Immature natural killer cell (primary cell): ENCODE measurements around the gene CHRNA3. TPM values are rescaled to one million over a fixed set of nuclear protein-coding genes. Genes with fewer than 3 reads are reported as not detected.
A peak's percentile ranks its signal among the peaks of the same experiment; 100 is the strongest.

Source experiments
- DNase-seq, 3 donors: peaks; one replicate each; pipeline ENCODE4 v3.0.0; 2022; ENCODE audit warnings: mixed read lengths in 1 of 3
- H3K27ac Mint-ChIP-seq, 6 donors: one replicate each; pipeline ENCODE4 v1.8.0; 2020; ENCODE audit warnings: mixed read lengths in 6 of 6, mild to moderate bottlenecking in 5 of 6, inconsistent platforms in 4 of 6, moderate library complexity in 3 of 6
- H3K27me3 Mint-ChIP-seq, 3 donors: one replicate each; pipeline ENCODE4 v1.8.0; 2020 to 2021; ENCODE audit warnings: low read depth in 3 of 3, mild to moderate bottlenecking in 3 of 3, mixed read lengths in 3 of 3, moderate library complexity in 3 of 3, inconsistent platforms in 1 of 3
- H3K36me3 Mint-ChIP-seq, 3 donors: one replicate each; pipeline ENCODE4 v1.8.0; 2020; ENCODE audit warnings: mixed read lengths in 3 of 3, inconsistent platforms in 2 of 3, mild to moderate bottlenecking in 2 of 3
- H3K4me1 Mint-ChIP-seq, 2 donors: one replicate each; pipeline ENCODE4 v1.8.0; 2020; ENCODE audit warnings: inconsistent platforms in 2 of 2, mild to moderate bottlenecking in 2 of 2, mixed read lengths in 2 of 2, moderate library complexity in 1 of 2
- H3K4me3 Mint-ChIP-seq, 5 donors: one replicate each; pipeline ENCODE4 v1.8.0; 2020; ENCODE audit warnings: mild to moderate bottlenecking in 5 of 5, mixed read lengths in 5 of 5, inconsistent platforms in 3 of 5, moderate library complexity in 3 of 5
- H3K9me3 Mint-ChIP-seq, 6 donors: one replicate each; pipeline ENCODE4 v1.8.0; 2020; ENCODE audit warnings: mild to moderate bottlenecking in 6 of 6, mixed read lengths in 6 of 6, inconsistent platforms in 4 of 6, moderate library complexity in 3 of 6
- polyA plus RNA-seq, 3 donors: library from polyadenylated mRNA; unstranded; fragments of 300-500 nt; fragmentation: Illumina TruSeq; gene quantifications; one replicate each; pipeline ENCODE4 v1.2.3, GENCODE V29; 2021

CHRNA3 gene
- polyA plus RNA-seq, 3 donors from 2014 or later = not detected

GRCh38 chr15:78629031-78629715, 8.4 kb upstream of the CHRNA3 start:
- H3K27ac Mint-ChIP-seq = no peak overlapping the region

GRCh38 chr15:78628227-78628626, 7.4 kb upstream of the CHRNA3 start:
- DNase-seq = no peak
- no peaks in the 10 kb centered on the region for H3K36me3 Mint-ChIP-seq
- peaks cover 0 to 6% (median 2%) of the 10 kb centered on the region in 6 donors for H3K9me3 Mint-ChIP-seq
- no peaks in the 10 kb centered on the region for H3K4me1 Mint-ChIP-seq
- no peak overlapping the region for H3K27ac Mint-ChIP-seq
- H3K4me3 Mint-ChIP-seq = no peak overlapping the region
- peaks cover 2 to 20% (median 3%) of the 10 kb centered on the region in 3 donors for H3K27me3 Mint-ChIP-seq

More at GRCh38 chr15:78629031-78629715, 8.4 kb upstream of the CHRNA3 start:
- no peaks in the 10 kb centered on the region for H3K36me3 Mint-ChIP-seq
- H3K27me3 Mint-ChIP-seq = peaks cover 2 to 18% (median 3%) of the 10 kb centered on the region in 3 donors
- H3K9me3 Mint-ChIP-seq = peaks cover 0 to 10% (median 3%) of the 10 kb centered on the region in 6 donors
- H3K4me1 Mint-ChIP-seq = no peaks in the 10 kb centered on the region
- DNase-seq = no peak
- H3K4me3 Mint-ChIP-seq = no peak overlapping the region

- no peak overlapping the region for H3K27ac Mint-ChIP-seq
- H3K36me3 Mint-ChIP-seq = no peaks in the 10 kb centered on the region
- H3K4me3 Mint-ChIP-seq = no peak overlapping the region
- H3K4me1 Mint-ChIP-seq = no peaks in the 10 kb centered on the region
- peaks cover 2 to 19% (median 3%) of the 10 kb centered on the region in 3 donors for H3K27me3 Mint-ChIP-seq
- DNase-seq = no peak
- H3K9me3 Mint-ChIP-seq = no peaks in the 10 kb centered on the region
Measured at GRCh38 chr15:78627348-78627747, 6.6 kb upstream of the CHRNA3 start.

DNA sequence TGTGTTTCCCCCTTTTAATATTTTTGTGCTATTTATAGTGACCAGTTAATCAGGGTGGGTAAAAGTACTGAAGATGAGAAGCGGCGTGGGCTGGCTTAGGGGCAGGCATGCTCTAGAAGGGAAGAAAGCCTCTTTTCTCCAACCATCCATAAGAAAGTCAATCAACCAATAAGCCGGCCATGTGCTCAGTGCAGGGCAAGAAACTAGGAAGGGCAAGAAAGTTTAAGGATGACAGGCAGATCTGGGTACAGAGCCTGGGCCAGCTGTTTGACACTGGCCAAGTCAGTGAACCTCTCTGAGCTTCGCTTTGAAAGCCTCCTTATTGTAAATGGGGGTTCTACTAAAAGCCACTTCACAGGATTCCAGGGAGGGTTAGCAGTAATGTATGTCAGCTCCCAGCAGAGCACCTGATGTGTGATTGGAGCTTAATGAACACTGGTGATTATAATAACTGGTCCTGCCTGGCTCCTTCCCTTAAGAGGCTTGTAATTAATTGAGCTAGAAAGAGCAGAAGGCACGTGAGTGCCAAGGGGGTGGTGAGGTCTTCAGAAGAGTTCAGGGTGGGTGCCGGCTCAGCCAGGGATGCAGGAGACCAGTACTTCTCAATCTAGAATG, 5.7 kb upstream of the CHRNA3 start:
- DNase-seq = no peak
- H3K4me3 Mint-ChIP-seq = no peak overlapping the region
- no peaks in the 10 kb centered on the region for H3K9me3 Mint-ChIP-seq
- H3K27me3 Mint-ChIP-seq = peaks cover 2 to 22% (median 5%) of the 10 kb centered on the region in 3 donors
- no peaks in the 10 kb centered on the region for H3K36me3 Mint-ChIP-seq
- H3K27ac Mint-ChIP-seq = no peak overlapping the region
- no peaks in the 10 kb centered on the region for H3K4me1 Mint-ChIP-seq

DNA sequence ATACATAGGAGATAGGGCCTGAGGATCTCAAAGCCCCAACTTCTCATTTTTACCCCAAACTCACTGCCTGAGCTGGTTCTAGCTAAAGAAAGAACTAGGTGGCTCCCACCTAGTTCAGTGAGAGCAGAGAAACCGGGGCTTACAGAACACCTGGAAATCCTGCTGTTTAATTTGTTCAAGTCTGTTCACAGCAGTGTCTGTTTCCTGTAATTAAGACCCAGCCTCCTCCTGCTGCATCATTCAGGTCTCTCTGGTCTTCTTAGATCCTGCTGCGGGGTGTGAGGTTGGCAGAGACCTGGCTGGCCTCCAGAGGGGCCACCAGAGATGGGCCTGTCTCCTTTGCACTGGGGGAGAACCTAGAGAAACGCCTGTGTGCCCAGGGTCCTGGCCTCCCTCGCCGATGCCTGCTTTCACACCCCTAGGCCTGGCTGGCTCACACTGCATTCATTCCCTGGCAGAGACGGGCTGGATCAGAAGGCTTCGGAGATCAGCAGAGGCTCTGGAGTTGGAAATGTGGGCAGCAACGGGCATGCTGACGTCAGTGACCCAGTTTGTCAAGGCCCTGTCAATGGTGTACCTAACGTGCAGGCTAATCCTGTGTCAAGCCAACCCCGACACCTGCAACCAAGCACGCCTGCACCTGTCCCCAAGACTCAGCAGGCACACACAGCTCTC, 4.9 kb upstream of the CHRNA3 start:
- Mint-ChIP-seq H3K36me3 (no peaks in the 10 kb centered on the region), H3K4me3 (no peak overlapping the region), H3K27me3 (peaks cover 2 to 24% (median 4%) of the 10 kb centered on the region in 3 donors), H3K9me3 (no peaks in the 10 kb centered on the region), H3K4me1 (no peaks in the 10 kb centered on the region), H3K27ac (no peak overlapping the region)
- no peak for DNase-seq

DNA sequence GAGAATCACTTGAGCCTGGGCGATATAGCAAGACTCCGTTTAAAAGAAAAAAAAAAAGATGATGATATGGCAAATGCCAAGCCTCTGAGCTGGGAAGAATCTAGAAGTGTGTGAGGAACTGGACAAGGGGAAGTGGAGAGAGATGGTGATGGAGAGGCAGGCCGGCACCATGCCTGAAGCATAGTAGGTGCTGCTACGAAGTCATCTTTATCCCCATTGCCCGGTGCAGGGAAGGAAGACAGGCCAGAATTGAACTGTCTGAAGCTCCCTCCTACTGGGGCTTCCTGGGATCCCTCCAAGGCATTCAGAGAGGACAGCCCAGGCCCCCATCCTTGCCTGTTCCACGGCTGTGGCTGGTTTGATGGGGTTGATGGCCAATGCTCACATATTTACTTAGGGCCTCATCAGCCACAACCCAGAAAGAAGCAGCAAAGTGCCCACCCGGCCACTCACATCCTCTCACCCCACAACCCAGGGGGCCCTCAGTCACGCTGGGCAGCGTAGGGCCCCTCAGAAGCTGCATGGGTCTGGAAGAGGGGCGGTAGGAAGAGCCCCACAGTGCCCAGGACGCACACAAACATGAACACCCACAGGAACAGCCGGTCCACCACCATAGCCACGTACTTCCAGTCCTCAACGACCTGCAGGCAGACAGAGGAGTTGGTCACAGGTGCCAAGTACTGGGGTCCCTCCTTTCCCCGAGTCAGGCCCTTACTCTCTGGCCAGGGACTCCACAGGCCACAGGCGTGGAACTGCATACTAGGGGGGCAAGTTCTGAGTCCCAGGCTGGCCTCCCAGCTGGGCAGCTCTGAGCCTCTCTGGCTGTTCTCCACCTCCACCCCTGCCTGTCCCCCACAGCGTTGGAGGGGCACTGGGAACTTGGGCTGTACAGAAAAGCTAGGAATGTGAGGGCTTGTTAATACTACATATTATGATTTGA, 4.1 kb upstream of the CHRNA3 start:
- no peak for DNase-seq
- Mint-ChIP-seq H3K9me3 (no peaks in the 10 kb centered on the region), H3K36me3 (no peaks in the 10 kb centered on the region), H3K4me3 (no peak overlapping the region), H3K27ac (no peak overlapping the region), H3K4me1 (no peaks in the 10 kb centered on the region), H3K27me3 (peaks cover 2 to 24% (median 4%) of the 10 kb centered on the region in 3 donors)

GRCh38 chr15:78623786-78624497, 3.1 kb upstream of the CHRNA3 start:
- H3K4me1 Mint-ChIP-seq = no peaks in the 10 kb centered on the region
- H3K27ac Mint-ChIP-seq = peak overlapping the region in 1 of 6 donors; percentile 2
- H3K36me3 Mint-ChIP-seq = no peaks in the 10 kb centered on the region
- no peak for DNase-seq
- no peak overlapping the region for H3K4me3 Mint-ChIP-seq
- H3K27me3 Mint-ChIP-seq = peaks cover 4 to 27% (median 4%) of the 10 kb centered on the region in 3 donors
- no peaks in the 10 kb centered on the region for H3K9me3 Mint-ChIP-seq

- Mint-ChIP-seq H3K36me3 (no peaks in the 10 kb centered on the region), H3K4me3 (no peak overlapping the region), H3K27ac (no peak overlapping the region), H3K9me3 (no peaks in the 10 kb centered on the region), H3K27me3 (peaks cover 5 to 30% (median 8%) of the 10 kb centered on the region in 3 donors), H3K4me1 (peaks cover 0 to 1% of the 10 kb centered on the region in 2 donors)
- no peak for DNase-seq
Measured at GRCh38 chr15:78621810-78622402, 1.1 kb upstream of the CHRNA3 start.

- DNase-seq = no peak
- no peak overlapping the region for H3K27ac Mint-ChIP-seq
- H3K4me1 Mint-ChIP-seq = peaks cover 0 to 1% of the 10 kb centered on the region in 2 donors
- H3K4me3 Mint-ChIP-seq = no peak overlapping the region
- no peaks in the 10 kb centered on the region for H3K36me3 Mint-ChIP-seq
- H3K27me3 Mint-ChIP-seq = peaks cover 5 to 25% (median 8%) of the 10 kb centered on the region in 3 donors
- no peaks in the 10 kb centered on the region for H3K9me3 Mint-ChIP-seq
Measured at GRCh38 chr15:78620021-78620526, 722 bp downstream of the CHRNA3 start.

DNA sequence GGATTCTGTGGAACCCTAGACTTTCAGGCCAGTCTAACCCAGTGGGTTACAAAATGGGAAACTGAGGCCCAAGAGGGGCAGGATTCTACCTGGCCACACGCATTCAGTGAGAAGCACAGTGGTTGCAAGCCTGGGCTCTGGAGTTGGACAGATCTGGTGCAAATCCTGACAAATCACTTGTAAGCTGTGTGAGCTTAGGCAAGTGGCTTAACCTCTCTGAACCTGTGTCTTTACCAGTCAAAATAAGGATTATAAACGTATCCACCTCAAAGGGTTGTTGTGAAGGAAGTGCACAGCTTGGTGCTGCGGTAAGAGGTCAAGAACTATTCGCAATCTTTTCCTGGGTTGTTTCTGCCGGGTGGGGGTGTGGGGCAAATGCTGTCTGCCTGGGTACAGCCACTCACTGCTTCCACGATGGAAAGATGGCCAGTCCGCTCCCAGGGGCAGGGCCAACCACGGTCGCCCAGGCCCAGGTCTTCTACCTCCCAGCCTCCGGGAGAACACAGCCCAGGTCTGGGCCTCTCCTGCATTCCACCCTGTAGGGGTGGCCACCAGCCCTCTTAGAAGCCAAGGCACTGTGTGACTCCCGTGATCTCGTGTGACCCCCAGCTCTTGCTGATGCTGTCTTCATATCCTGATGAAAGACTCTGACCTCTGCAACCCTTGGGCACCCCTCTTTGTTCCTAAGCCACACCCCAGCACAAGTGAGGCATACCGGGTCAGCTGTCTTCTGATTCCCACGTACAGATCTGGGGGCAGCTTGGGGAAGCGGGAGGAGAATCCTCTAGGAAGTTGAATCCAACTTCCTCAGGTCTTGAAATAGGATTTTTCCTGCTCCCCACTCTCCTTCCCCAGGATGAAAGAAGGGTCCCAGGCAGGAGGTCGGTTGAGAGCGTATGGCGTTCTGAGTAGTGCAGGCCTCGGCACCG, 1.5 kb downstream of the CHRNA3 start:
- Mint-ChIP-seq H3K36me3 (no peaks in the 10 kb centered on the region), H3K27ac (no peak overlapping the region)

GRCh38 chr15:78618490-78618934, 2.3 kb downstream of the CHRNA3 start:
- peak; percentile 59 to 70 (median 63) for DNase-seq
- Mint-ChIP-seq H3K4me1 (peaks cover 0 to 1% of the 10 kb centered on the region in 2 donors), H3K27me3 (peaks cover 5 to 22% (median 8%) of the 10 kb centered on the region in 3 donors), H3K9me3 (no peaks in the 10 kb centered on the region), H3K27ac (no peak overlapping the region), H3K36me3 (no peaks in the 10 kb centered on the region), H3K4me3 (peak overlapping the region in 1 of 5 donors; percentile 38)

More for the DNA sequence above, 1.5 kb downstream of the CHRNA3 start:
- H3K4me3 Mint-ChIP-seq = peak overlapping the region in 1 of 5 donors; percentile 38
- no peak for DNase-seq
- H3K9me3 Mint-ChIP-seq = no peaks in the 10 kb centered on the region
- peaks cover 0 to 1% of the 10 kb centered on the region in 2 donors for H3K4me1 Mint-ChIP-seq
- H3K27me3 Mint-ChIP-seq = peaks cover 5 to 25% (median 8%) of the 10 kb centered on the region in 3 donors
